ENCODE measurements around the gene KAT7. TPM values are rescaled to one million over a fixed set of nuclear protein-coding genes. Genes with fewer than 3 reads are reported as not detected.
"Not testable (repeated sequence)": the region's sequence is repeated elsewhere in the genome, so short reads cannot be mapped to it uniquely, and the experiment has no call there.

KAT7 gene
- total and polyA plus RNA-seq, 5 donors from 2014 or later, result 37.0 to 207 (median 49.0) TPM

DNA sequence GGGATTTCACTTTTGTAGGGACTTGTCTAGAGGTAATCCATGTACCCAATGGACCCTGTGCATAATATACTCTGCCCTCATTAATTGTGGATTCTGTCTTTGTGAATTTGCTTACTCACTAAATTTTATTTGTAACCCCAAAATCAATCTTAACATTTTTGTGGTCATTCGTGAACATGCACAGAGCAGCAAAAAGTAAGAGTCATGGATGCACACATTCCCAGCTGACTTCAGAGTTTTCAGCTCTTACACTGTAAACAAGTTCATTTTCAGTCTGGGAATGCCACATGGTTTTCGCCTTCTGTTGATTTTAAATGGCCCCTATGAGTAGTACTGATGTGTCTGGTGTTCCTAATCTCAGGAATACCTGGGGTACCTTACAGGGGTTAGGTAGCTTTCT, 35.1 kb downstream of the KAT7 start:
- DNase-seq (no peak), ATAC-seq (ENCODE audit: low read depth in 2 of 2) (no peak)
- Histone ChIP-seq H3K9me3 (ENCODE audit: control insufficient read depth in 2 of 2, low read length in 2 of 2) (no peaks in the 10 kb centered on the region), H3K27ac (ENCODE audit: insufficient read depth, low read length, poor library complexity, severe bottlenecking) (no peak overlapping the region), H3K4me3 (ENCODE audit: low read depth, low read length) (no peak overlapping the region), H3K36me3 (ENCODE audit: control insufficient read depth, insufficient read depth, low read length) (peaks cover 70% of the 10 kb centered on the region), H3K4me1 (ENCODE audit: control insufficient read depth, insufficient read depth, low read length, poor library complexity, severe bottlenecking) (peaks cover 30% of the 10 kb centered on the region), H3K27me3 (ENCODE audit: control insufficient read depth, insufficient read depth, low read length) (no peaks in the 10 kb centered on the region)
- peaks cover 0 to 1% (median 0%) of the 10 kb centered on the region in 7 donors for H3K9me3 Mint-ChIP-seq
- peak overlapping the region in 1 of 3 donors; percentile 9 for H3K27ac Mint-ChIP-seq
- H3K36me3 Mint-ChIP-seq, result peaks cover 56% of the 10 kb centered on the region
- peaks cover 20 to 39% (median 25%) of the 10 kb centered on the region in 4 donors for H3K4me1 Mint-ChIP-seq
- H3K4me3 Mint-ChIP-seq, result no peak overlapping the region
- H3K27me3 Mint-ChIP-seq, result no peaks in the 10 kb centered on the region

GRCh38 chr17:49825645-49826044, 37.2 kb downstream of the KAT7 start:
- H3K9me3 Mint-ChIP-seq, result peaks cover 0 to 1% (median 0%) of the 10 kb centered on the region in 7 donors
- ATAC-seq (ENCODE audit: low read depth in 2 of 2), result no peak
- no peak overlapping the region for H3K27ac ChIP-seq (ENCODE audit: insufficient read depth, low read length, poor library complexity, severe bottlenecking)
- no peaks in the 10 kb centered on the region for H3K9me3 ChIP-seq (ENCODE audit: control insufficient read depth in 2 of 2, low read length in 2 of 2)
- peak overlapping the region in 1 of 3 donors; percentile 47 for H3K27ac Mint-ChIP-seq
- peaks cover 62% of the 10 kb centered on the region for H3K36me3 Mint-ChIP-seq
- H3K4me1 Mint-ChIP-seq, result peaks cover 16 to 23% (median 20%) of the 10 kb centered on the region in 4 donors
- H3K36me3 ChIP-seq (ENCODE audit: control insufficient read depth, insufficient read depth, low read length), result peaks cover 88% of the 10 kb centered on the region
- H3K4me3 ChIP-seq (ENCODE audit: low read depth, low read length), result no peak overlapping the region
- H3K27me3 ChIP-seq (ENCODE audit: control insufficient read depth, insufficient read depth, low read length), result no peaks in the 10 kb centered on the region
- peaks cover 10% of the 10 kb centered on the region for H3K4me1 ChIP-seq (ENCODE audit: control insufficient read depth, insufficient read depth, low read length, poor library complexity, severe bottlenecking)
- H3K27me3 Mint-ChIP-seq, result no peaks in the 10 kb centered on the region
- no peak for DNase-seq
- H3K4me3 Mint-ChIP-seq, result no peak overlapping the region

- not testable (repeated sequence) for H3K9me3 ChIP-seq (ENCODE audit: control insufficient read depth in 2 of 2, low read length in 2 of 2); H3K4me3 Mint-ChIP-seq; H3K27ac ChIP-seq (ENCODE audit: insufficient read depth, low read length, poor library complexity, severe bottlenecking); H3K4me1 ChIP-seq (ENCODE audit: control insufficient read depth, insufficient read depth, low read length, poor library complexity, severe bottlenecking); DNase-seq; H3K9me3 Mint-ChIP-seq; H3K27me3 Mint-ChIP-seq; H3K4me3 ChIP-seq (ENCODE audit: low read depth, low read length); H3K27me3 ChIP-seq (ENCODE audit: control insufficient read depth, insufficient read depth, low read length); ATAC-seq (ENCODE audit: low read depth in 2 of 2)
- Mint-ChIP-seq H3K36me3 (peaks cover 58% of the 10 kb centered on the region), H3K27ac (peak overlapping the region in 1 of 3 donors; percentile 3), H3K4me1 (peaks cover 2 to 13% (median 6%) of the 10 kb centered on the region in 4 donors)
- peaks cover 75% of the 10 kb centered on the region for H3K36me3 ChIP-seq (ENCODE audit: control insufficient read depth, insufficient read depth, low read length)
These were observed 39.8 kb downstream of the KAT7 start for GRCh38 chr17:49828325-49828724.

DNA sequence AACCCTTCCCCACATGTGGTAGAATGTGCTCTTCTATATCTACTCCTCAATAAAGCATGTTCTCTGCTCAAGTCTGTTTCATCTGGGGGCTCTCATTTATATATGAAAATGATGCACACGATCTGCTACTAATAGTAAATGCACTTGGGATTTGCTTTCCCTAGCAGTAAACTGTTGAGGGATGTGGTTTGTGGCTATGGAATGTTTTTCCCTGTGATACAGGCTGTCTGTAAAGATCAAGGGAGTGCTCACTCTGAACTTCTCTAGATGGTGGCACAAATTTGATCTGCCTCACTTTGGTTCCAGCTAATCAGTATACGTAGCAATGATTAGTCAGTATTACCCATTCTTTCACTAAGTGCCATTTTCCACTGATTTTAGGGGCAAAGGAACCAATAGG, 40.5 kb downstream of the KAT7 start:
- no peaks in the 10 kb centered on the region for H3K27me3 Mint-ChIP-seq
- Histone ChIP-seq H3K4me1 (ENCODE audit: control insufficient read depth, insufficient read depth, low read length, poor library complexity, severe bottlenecking) (no peaks in the 10 kb centered on the region), H3K27ac (ENCODE audit: insufficient read depth, low read length, poor library complexity, severe bottlenecking) (no peak overlapping the region), H3K27me3 (ENCODE audit: control insufficient read depth, insufficient read depth, low read length) (no peaks in the 10 kb centered on the region), H3K9me3 (ENCODE audit: control insufficient read depth in 2 of 2, low read length in 2 of 2) (no peaks in the 10 kb centered on the region), H3K4me3 (ENCODE audit: low read depth, low read length) (no peak overlapping the region), H3K36me3 (ENCODE audit: control insufficient read depth, insufficient read depth, low read length) (peaks cover 75% of the 10 kb centered on the region)
- no peak for DNase-seq
- ATAC-seq (ENCODE audit: low read depth in 2 of 2), result no peak
- H3K4me1 Mint-ChIP-seq, result peaks cover 5 to 13% (median 5%) of the 10 kb centered on the region in 4 donors
- no peak overlapping the region for H3K4me3 Mint-ChIP-seq
- H3K36me3 Mint-ChIP-seq, result peaks cover 58% of the 10 kb centered on the region
- H3K9me3 Mint-ChIP-seq, result no peaks in the 10 kb centered on the region
- H3K27ac Mint-ChIP-seq, result peak overlapping the region in 1 of 3 donors; percentile 59

DNA sequence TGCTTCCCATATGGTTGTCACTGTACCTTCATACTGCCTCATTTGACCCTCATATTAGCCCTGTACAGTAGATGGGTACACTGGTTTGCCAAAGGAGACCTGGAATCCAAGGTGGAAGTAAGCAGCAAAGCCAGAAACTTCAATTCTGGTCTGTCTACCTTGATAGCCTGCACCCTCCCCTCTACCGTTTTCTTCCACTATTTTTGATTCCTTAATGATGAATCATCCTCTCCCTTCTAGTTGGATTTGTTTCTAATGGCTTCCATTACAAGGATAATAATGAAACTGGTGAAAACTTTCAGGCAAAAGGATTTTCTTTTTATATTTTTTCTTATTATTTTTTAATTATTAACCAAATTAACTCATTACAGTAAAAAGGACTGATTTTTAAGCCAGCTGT, 42.1 kb downstream of the KAT7 start:
- Histone ChIP-seq H3K27me3 (ENCODE audit: control insufficient read depth, insufficient read depth, low read length) (no peaks in the 10 kb centered on the region), H3K9me3 (ENCODE audit: control insufficient read depth in 2 of 2, low read length in 2 of 2) (no peaks in the 10 kb centered on the region), H3K4me3 (ENCODE audit: low read depth, low read length) (no peak overlapping the region), H3K4me1 (ENCODE audit: control insufficient read depth, insufficient read depth, low read length, poor library complexity, severe bottlenecking) (no peaks in the 10 kb centered on the region), H3K36me3 (ENCODE audit: control insufficient read depth, insufficient read depth, low read length) (peaks cover 71% of the 10 kb centered on the region), H3K27ac (ENCODE audit: insufficient read depth, low read length, poor library complexity, severe bottlenecking) (no peak overlapping the region)
- Mint-ChIP-seq H3K9me3 (no peaks in the 10 kb centered on the region), H3K4me3 (no peak overlapping the region), H3K36me3 (peaks cover 67% of the 10 kb centered on the region), H3K27me3 (no peaks in the 10 kb centered on the region), H3K27ac (no peak overlapping the region), H3K4me1 (peaks cover 4 to 6% (median 5%) of the 10 kb centered on the region in 4 donors)
- ATAC-seq (ENCODE audit: low read depth in 2 of 2) (no peak), DNase-seq (no peak)

GRCh38 chr17:49832840-49833599, 44.5 kb downstream of the KAT7 start:
- ATAC-seq (ENCODE audit: low read depth in 2 of 2) (no peak), DNase-seq (no peak)
- Histone ChIP-seq H3K4me3 (ENCODE audit: low read depth, low read length) (no peak overlapping the region), H3K27ac (ENCODE audit: insufficient read depth, low read length, poor library complexity, severe bottlenecking) (peak overlapping the region; percentile 29), H3K4me1 (ENCODE audit: control insufficient read depth, insufficient read depth, low read length, poor library complexity, severe bottlenecking) (no peaks in the 10 kb centered on the region), H3K9me3 (ENCODE audit: control insufficient read depth in 2 of 2, low read length in 2 of 2) (no peaks in the 10 kb centered on the region), H3K36me3 (ENCODE audit: control insufficient read depth, insufficient read depth, low read length) (peaks cover 46% of the 10 kb centered on the region), H3K27me3 (ENCODE audit: control insufficient read depth, insufficient read depth, low read length) (no peaks in the 10 kb centered on the region)
- peaks cover 50% of the 10 kb centered on the region for H3K36me3 Mint-ChIP-seq
- H3K27ac Mint-ChIP-seq, result peak overlapping the region in 1 of 3 donors; percentile 21
- no peaks in the 10 kb centered on the region for H3K9me3 Mint-ChIP-seq
- no peaks in the 10 kb centered on the region for H3K27me3 Mint-ChIP-seq
- no peak overlapping the region for H3K4me3 Mint-ChIP-seq
- H3K4me1 Mint-ChIP-seq, result peaks cover 0 to 15% (median 12%) of the 10 kb centered on the region in 4 donors

- Histone ChIP-seq H3K27me3 (ENCODE audit: control insufficient read depth, insufficient read depth, low read length) (no peaks in the 10 kb centered on the region), H3K4me3 (ENCODE audit: low read depth, low read length) (no peak overlapping the region), H3K27ac (ENCODE audit: insufficient read depth, low read length, poor library complexity, severe bottlenecking) (no peak overlapping the region), H3K36me3 (ENCODE audit: control insufficient read depth, insufficient read depth, low read length) (peaks cover 43% of the 10 kb centered on the region), H3K4me1 (ENCODE audit: control insufficient read depth, insufficient read depth, low read length, poor library complexity, severe bottlenecking) (no peaks in the 10 kb centered on the region), H3K9me3 (ENCODE audit: control insufficient read depth in 2 of 2, low read length in 2 of 2) (no peaks in the 10 kb centered on the region)
- ATAC-seq (ENCODE audit: low read depth in 2 of 2) (no peak), DNase-seq (no peak)
- no peaks in the 10 kb centered on the region for H3K9me3 Mint-ChIP-seq
- H3K36me3 Mint-ChIP-seq, result peaks cover 45% of the 10 kb centered on the region
- H3K27me3 Mint-ChIP-seq, result no peaks in the 10 kb centered on the region
- peaks cover 0 to 15% (median 9%) of the 10 kb centered on the region in 4 donors for H3K4me1 Mint-ChIP-seq
- no peak overlapping the region for H3K27ac Mint-ChIP-seq
- no peak overlapping the region for H3K4me3 Mint-ChIP-seq
These were observed 45.8 kb downstream of the KAT7 start for GRCh38 chr17:49834118-49834743.

Measured in CD4-positive, CD25-positive, alpha-beta regulatory T cell (primary cell).